ENCODE data around the gene ASPSCR1. TPM values are rescaled to one million over a fixed set of nuclear protein-coding genes. Genes with fewer than 3 reads are reported as not detected.

The ASPSCR1 gene
- total and polyA plus RNA-seq, 2 of the 13 experiments (the other 11 are each of a cell fraction or from before 2014, with no cell fraction given) = 274 to 314 TPM

DNA sequence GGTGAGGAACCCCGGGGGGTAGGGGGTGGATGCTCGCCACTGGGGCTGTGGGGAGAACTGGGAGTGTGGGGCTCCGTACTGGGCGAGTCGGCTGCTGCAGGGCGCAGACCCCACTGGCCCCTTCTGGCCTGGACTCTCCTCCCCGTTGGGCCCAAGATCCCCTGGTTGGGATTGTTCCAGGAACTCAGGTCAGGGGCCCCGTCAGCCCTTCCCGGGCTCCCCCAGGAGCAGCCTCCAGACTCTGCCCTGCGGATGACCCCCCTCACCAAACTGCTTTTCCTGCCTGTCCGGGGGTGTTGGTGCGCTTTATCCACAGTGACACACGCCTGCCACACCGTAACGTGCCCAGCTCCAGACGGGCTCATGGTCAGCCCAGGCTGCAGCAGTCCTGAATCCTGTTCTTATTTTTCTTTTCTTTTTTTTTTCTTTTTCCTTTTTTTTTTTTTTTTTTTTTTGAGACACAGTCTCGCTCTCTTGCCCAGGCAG is 24.2 kb downstream of the ASPSCR1 start (continued):
- TF ChIP-seq, protein P1, sequence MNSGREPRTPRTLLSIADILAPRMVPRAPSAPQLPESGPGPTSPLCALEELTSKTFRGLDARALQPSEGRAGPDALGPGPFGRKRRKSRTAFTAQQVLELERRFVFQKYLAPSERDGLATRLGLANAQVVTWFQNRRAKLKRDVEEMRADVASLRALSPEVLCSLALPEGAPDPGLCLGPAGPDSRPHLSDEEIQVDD (CRISPR knock-in tag; IDR thresholded peaks at IDR 0.05; ENCODE audit: borderline replicate concordance) = no peak
- TF ChIP-seq, protein P2, sequence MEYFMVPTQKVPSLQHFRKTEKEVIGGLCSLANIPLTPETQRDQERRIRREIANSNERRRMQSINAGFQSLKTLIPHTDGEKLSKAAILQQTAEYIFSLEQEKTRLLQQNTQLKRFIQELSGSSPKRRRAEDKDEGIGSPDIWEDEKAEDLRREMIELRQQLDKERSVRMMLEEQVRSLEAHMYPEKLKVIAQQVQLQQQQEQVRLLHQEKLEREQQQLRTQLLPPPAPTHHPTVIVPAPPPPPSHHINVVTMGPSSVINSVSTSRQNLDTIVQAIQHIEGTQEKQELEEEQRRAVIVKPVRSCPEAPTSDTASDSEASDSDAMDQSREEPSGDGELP (IDR thresholded peaks at IDR 0.05; ENCODE audit: borderline replicate concordance, low read depth) = no peak
- TF ChIP-seq, protein P3, sequence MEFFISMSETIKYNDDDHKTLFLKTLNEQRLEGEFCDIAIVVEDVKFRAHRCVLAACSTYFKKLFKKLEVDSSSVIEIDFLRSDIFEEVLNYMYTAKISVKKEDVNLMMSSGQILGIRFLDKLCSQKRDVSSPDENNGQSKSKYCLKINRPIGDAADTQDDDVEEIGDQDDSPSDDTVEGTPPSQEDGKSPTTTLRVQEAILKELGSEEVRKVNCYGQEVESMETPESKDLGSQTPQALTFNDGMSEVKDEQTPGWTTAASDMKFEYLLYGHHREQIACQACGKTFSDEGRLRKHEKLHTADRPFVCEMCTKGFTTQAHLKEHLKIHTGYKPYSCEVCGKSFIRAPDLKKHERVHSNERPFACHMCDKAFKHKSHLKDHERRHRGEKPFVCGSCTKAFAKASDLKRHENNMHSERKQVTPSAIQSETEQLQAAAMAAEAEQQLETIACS (CRISPR knock-in tag; IDR thresholded peaks at IDR 0.05) = no peak
- TF ChIP-seq ZNF724P (CRISPR knock-in tag; IDR thresholded peaks at IDR 0.05; ENCODE audit: borderline replicate concordance) (peak; percentile 36; the same call in 1 of the 2 replicates), ZFP62 (CRISPR knock-in tag; IDR thresholded peaks at IDR 0.05) (no peak), SOX5 (CRISPR knock-in tag; IDR thresholded peaks at IDR 0.05; ENCODE audit: borderline replicate concordance) (no peak)
- TF ChIP-seq, protein P4, sequence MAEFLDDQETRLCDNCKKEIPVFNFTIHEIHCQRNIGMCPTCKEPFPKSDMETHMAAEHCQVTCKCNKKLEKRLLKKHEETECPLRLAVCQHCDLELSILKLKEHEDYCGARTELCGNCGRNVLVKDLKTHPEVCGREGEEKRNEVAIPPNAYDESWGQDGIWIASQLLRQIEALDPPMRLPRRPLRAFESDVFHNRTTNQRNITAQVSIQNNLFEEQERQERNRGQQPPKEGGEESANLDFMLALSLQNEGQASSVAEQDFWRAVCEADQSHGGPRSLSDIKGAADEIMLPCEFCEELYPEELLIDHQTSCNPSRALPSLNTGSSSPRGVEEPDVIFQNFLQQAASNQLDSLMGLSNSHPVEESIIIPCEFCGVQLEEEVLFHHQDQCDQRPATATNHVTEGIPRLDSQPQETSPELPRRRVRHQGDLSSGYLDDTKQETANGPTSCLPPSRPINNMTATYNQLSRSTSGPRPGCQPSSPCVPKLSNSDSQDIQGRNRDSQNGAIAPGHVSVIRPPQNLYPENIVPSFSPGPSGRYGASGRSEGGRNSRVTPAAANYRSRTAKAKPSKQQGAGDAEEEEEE (CRISPR knock-in tag; IDR thresholded peaks at IDR 0.05; ENCODE audit: borderline replicate concordance) = no peak
- TF ChIP-seq, protein P5, sequence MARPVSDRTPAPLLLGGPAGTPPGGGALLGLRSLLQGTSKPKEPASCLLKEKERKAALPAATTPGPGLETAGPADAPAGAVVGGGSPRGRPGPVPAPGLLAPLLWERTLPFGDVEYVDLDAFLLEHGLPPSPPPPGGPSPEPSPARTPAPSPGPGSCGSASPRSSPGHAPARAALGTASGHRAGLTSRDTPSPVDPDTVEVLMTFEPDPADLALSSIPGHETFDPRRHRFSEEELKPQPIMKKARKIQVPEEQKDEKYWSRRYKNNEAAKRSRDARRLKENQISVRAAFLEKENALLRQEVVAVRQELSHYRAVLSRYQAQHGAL (CRISPR knock-in tag; IDR thresholded peaks at IDR 0.05; ENCODE audit: not compliant biosample characterization) = no peak
